Right ventricle myocardium superior (tissue), 1 donor: ENCODE results near the gene SLC35F5. TPM values are rescaled to one million over a fixed set of nuclear protein-coding genes. Genes with fewer than 3 reads are reported as not detected.
A peak's percentile ranks its signal among the peaks of the same experiment; 100 is the strongest.
"Not testable (repeated sequence)": the region's sequence is repeated elsewhere in the genome, so short reads cannot be mapped to it uniquely, and the experiment has no call there.

ENCODE experiments used
- ATAC-seq: fragments of 200-7000 bp; cut with Tn5 transposase; one replicate; pipeline ENCODE4 v1.9.1; 2020; ENCODE audit warnings: mild to moderate bottlenecking; ENCODE audit not compliant: poor library complexity
- DNase-seq: peaks from one replicate; pipeline ENCODE4 v3.0.0-alpha.2; 2020
- intact Hi-C: fragments of 100-400 bp; cut with DNase I; formaldehyde crosslinking; loops from one replicate; pipeline ENCODE4 v1.11.2; 2022
- total RNA-seq: library from RNA; stranded (reverse); fragmentation: NEBNext Ultra II Directional; extraction: Animal tissue kit (Norgen Biotek cat#: 25700); gene quantifications from one replicate; pipeline ENCODE4 v1.2.1, GENCODE V29; 2021
- donor health status: DM: no; HTN: yes; CAD: no; lungs with severe emphysema.

Gene SLC35F5
- total RNA-seq, 1 donor from 2014 or later: 51.3 TPM

- no peak for DNase-seq
- intact Hi-C loops: no loop called here
- ATAC-seq: peak; percentile 6
Observed at GRCh38 chr2:113760400-113760799, 4.0 kb upstream of the SLC35F5 start.

DNA sequence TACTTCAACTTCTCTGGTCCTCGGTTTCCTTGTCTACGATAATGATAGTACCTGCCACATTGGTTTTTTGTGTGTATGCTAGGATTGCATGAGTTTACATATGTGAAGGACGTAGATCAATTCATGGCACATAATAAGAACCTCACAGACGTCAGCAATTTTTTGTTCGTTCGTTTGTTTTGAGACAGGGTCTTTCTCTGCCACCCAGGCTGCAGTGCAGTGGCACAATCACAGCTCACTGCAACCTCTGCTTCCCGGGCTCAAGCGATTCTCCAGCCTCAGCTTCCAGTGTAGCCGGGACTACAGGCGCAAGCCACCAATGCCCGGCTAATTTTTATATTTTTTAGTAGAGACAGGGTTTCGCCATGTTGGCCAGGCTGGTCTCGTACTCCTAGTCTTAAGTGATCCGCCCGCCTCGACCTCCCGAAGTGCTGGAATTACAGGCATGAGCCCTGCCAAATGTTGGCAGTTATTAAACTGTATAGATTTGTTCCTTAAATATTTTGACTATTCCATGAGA is 756 bp upstream of the SLC35F5 start:
- intact Hi-C loops: loop anchor here (10.0 kb wide), 1 partner anchor 138 kb away; the partner anchor contains the start of gene ACTR3

GRCh38 chr2:113755835-113756354 is 547 bp downstream of the SLC35F5 start:
- intact Hi-C loops: loop anchor here (10.0 kb wide), 1 partner anchor 139 kb away; the partner anchor contains the start of gene ACTR3
- DNase-seq (no peak), ATAC-seq (peak; percentile 59)

More for the DNA sequence above, 756 bp upstream of the SLC35F5 start:
- peak; percentile 42 for DNase-seq
- ATAC-seq: peak; percentile 2

DNA sequence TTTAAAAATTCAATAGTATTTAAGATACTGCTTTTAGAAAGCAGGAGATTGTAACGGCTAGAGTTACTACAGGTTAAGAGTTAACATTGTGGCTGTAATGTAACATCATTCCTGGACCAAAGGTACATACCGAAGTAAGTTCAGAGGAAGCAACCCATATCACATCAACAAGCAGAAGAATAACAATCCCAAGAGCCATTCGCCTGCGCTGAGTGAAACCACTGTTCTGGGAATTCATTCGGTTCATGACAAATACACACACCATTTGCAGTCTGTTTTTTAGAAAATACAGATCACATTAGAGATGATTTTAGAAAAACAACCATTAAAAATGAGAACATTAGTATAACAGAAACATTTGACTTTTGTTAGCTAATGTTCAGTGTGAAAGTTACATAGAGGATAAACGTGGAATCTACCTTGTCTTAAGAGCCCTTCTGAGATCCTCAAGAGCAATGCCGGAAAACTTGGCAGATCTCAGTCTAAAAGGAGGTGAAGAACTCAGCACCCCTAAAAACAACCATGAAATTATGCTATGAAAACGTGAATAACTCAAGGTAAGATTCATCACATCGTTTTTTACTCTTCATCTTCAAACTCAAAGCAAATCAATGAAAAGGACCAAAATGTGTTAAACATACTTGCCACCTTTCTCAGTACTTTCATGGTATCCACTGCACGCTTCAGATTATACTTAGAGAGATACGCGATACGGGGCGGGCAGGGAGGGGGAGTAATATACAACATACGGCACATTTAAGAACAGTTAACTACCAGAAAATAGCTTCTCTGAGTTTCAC is 1.2 kb downstream of the SLC35F5 start:
- peak; percentile 1 for ATAC-seq
- intact Hi-C loops: loop anchor here (10.0 kb wide), 1 partner anchor 140 kb away; the partner anchor contains the start of gene ACTR3
- no peak for DNase-seq

DNA sequence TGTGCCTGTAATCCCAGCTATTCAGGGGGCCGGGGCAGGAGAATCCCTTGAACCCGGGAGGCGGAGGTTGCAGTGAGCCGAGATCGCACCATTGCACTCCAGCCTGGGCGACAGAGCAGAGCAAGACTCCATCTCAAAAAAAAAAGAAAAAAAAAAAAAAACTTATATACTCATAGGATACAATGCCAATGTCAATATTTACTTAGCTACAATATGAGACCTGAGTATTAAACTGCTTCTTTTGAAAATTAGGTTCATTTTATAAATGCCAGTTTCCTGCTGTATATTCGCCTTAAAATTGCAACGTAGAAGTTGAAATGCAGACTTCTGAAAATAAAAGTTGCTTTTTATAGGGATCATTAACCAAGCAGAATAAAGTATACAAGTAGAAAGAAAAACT is 2.3 kb downstream of the SLC35F5 start:
- no peak for DNase-seq
- no peak for ATAC-seq
- intact Hi-C loops: loop anchor here (10.0 kb wide), 1 partner anchor 141 kb away; the partner anchor contains the start of gene ACTR3

GRCh38 chr2:113750385-113750784 is 6.1 kb downstream of the SLC35F5 start:
- intact Hi-C loops: loop anchor here (10.0 kb wide), 1 partner anchor 144 kb away; the partner anchor contains the start of gene ACTR3
- ATAC-seq (no peak), DNase-seq (no peak)

DNA sequence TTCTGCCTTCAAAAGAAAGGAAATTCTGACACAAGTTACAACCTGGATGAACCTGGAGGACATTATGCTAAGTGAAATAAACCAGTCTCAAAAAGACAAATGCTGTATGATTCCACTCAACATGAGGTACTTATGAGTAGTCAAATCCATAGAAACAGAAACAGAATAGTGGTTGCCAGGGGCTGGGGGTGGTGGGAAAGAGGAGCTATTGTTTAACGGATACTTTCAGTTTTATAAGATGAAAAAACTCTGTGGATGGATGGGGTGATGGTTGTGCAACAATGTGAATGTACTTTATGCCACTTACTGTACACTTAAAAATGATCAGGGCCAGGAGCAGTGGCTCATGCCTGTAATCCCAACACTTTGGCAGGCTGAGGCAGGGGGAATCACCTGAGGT is 15.4 kb downstream of the SLC35F5 start:
- DNase-seq (no peak), ATAC-seq (no peak)
- intact Hi-C loops: loop anchor here (10.0 kb wide), 1 partner anchor 214 kb away; no protein-coding TSS in a partner anchor

DNA sequence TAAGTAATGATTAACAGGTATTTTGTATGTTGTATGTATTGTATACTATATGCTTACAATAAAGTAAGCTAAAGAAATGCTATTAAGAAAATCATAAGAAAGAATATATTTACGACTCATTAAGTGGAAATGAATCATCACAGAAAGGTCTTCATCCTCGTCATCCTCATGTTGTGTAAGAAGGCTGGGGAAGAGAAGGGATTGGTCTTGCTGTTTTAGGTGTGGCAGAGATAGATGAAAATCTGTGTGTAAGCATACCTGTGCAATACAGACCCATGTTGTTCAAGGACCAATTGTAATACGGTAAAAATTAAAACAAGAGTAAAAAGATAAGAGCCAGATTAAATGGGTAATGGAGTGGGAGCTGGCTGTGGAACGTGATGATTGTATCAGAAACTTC is 16.6 kb downstream of the SLC35F5 start:
- intact Hi-C loops: loop anchor here (10.0 kb wide), 1 partner anchor 215 kb away; no protein-coding TSS in a partner anchor
- no peak for ATAC-seq
- no peak for DNase-seq

DNA sequence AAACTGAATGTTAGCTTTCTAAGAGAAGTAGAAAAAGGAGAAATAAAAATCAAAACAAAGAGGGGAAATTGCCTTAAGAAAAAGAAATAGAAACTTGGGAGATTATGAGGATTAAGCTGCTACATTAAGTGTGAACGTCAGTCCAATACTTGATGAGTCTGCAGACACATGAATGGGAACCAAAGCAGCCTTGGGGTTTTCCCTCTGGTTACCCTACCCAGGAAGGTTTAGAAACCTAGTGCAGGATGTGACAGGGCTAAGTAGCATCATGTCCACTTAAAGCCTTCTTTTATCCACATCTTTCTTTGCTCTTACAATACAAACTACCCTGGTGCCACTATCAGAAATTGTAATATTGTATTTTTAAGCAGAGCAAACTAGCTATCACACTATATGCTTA is 22.3 kb downstream of the SLC35F5 start:
- intact Hi-C loops: no loop called here
- no peak for DNase-seq
- no peak for ATAC-seq

GRCh38 chr2:113724010-113724409 is 32.4 kb downstream of the SLC35F5 start:
- DNase-seq (no peak), ATAC-seq (no peak)
- intact Hi-C loops: no loop called here

- DNase-seq: no peak
- intact Hi-C loops: no loop called here
- ATAC-seq: no peak
Observed at GRCh38 chr2:113723411-113723810, 33.0 kb downstream of the SLC35F5 start.

DNA sequence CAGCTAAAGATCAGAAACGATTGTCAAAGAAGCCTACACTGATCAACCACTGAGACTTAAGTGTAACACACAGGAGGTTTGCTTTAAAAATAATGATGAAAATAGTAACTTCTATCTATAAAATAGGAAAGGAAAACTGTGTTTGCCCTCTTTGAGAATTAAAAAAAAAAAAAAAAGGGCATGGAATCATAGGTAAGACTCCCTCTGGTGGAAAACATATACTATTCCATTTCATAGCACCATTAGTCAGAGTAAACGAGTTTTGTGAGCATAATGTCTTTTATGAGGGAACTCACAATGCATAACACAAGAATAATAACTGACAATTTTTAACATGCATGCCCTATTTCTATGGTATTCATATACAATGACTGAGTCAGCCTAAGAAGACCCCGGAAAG is 36.3 kb downstream of the SLC35F5 start:
- intact Hi-C loops: no loop called here
- no peak for DNase-seq
- no peak for ATAC-seq

DNA sequence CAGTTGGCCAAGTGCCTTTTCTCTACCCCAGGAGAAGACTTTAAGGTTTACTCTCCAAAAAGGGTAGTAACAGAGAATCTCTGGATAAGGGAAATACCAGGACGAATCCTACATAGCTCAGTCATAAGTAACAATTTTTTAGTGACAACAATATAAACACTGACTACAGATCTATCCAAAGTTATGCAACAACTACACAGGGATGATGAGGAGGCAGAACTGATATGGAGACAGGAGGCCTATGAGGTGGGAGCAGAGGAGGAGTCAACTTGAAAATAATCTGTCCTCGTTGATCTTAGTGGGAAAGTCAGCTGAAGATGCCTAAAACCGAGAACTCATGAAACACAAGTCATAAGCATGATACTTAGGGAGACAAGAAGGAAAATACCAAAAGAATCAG is 40.2 kb downstream of the SLC35F5 start:
- intact Hi-C loops: no loop called here
- no peak for ATAC-seq
- no peak for DNase-seq

DNA sequence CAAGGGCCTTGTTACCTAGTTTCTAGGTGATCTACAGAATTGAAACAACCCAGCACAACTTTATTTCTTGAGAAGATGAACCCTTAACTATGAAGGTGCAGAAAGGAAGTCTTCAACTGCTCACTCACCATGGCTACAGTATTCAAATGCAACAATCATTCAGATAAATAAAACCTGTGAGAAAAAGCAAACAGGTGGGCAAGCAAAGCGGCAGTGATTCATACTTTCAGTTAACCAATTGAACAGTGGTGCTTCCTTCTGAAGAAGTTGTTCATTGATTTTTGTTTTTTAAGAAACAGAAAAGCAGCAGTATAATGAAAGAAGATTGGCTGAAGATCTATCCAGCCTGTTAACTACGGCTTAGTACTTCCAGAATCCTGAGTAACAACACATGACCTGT is 43.5 kb downstream of the SLC35F5 start:
- no peak for ATAC-seq
- DNase-seq: no peak
- intact Hi-C loops: no loop called here

DNA sequence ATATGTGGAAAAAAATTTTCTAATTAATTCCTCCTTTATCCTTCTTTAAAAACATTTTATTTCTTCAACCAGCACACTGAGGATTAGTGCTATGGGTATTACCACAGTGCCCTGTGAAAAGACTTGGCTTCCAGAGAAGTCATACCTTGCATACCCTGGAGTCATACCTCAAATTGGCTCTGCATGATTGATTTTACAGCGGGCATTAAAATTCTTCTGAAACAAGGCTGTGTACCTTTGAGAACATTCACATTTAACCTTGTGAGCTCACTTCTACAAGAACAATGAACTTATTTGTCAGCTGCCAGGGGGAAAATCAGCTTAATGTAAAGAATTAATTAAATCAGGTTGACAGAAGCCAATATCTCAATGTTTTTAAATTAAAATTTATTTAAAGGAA is 44.6 kb downstream of the SLC35F5 start:
- intact Hi-C loops: no loop called here
- DNase-seq (no peak), ATAC-seq (no peak)

- ATAC-seq (no peak), DNase-seq (no peak)
- intact Hi-C loops: no loop called here
Observed at GRCh38 chr2:113709022-113709421, 47.4 kb downstream of the SLC35F5 start.

GRCh38 chr2:113707106-113707505 is 49.3 kb downstream of the SLC35F5 start:
- ATAC-seq (no peak), DNase-seq (no peak)
- intact Hi-C loops: no loop called here

GRCh38 chr2:113705982-113706523 is 50.4 kb downstream of the SLC35F5 start:
- ATAC-seq (peak; percentile 39), DNase-seq (no peak)
- intact Hi-C loops: no loop called here

- DNase-seq, ATAC-seq, intact Hi-C loops: not testable (repeated sequence)
Observed at GRCh38 chr2:113704300-113704993, 52.0 kb downstream of the SLC35F5 start.
